Stimulated activated CD4-positive, alpha-beta T cell treated with anti-CD3 and anti-CD28 coated beads, Interleukin-1b, Interleukin-23, amount 100 ng/mL, for 4 hours (primary cell): ENCODE measurements around the gene ATP5PB.

ENCODE experiments used
- DNase-seq, 2 donors: peaks; one replicate each; pipeline ENCODE4 v3.0.0-alpha.2; 2020; ENCODE audit warnings: low read depth in 2 of 2

ATP5PB gene

GRCh38 chr1:111475701-111476100 is 26.4 kb downstream of the ATP5PB start:
- no peak for DNase-seq

- DNase-seq: no peak
These were observed 26.9 kb downstream of the ATP5PB start for GRCh38 chr1:111476214-111476613.

- DNase-seq: no peak
These were observed 27.6 kb downstream of the ATP5PB start for GRCh38 chr1:111476761-111477309.

- no peak for DNase-seq
These were observed 31.4 kb downstream of the ATP5PB start for GRCh38 chr1:111480674-111481073.

- peak; percentile 36 to 40 for DNase-seq
These were observed 32.3 kb downstream of the ATP5PB start for GRCh38 chr1:111481387-111482221.

GRCh38 chr1:111483166-111483565 is 33.9 kb downstream of the ATP5PB start:
- no peak for DNase-seq

GRCh38 chr1:111483876-111484275 is 34.6 kb downstream of the ATP5PB start:
- no peak for DNase-seq

GRCh38 chr1:111484391-111485026 is 35.2 kb downstream of the ATP5PB start:
- no peak for DNase-seq

- no peak for DNase-seq
These were observed 37.2 kb downstream of the ATP5PB start for GRCh38 chr1:111486431-111486830.

- no peak for DNase-seq
These were observed 37.9 kb downstream of the ATP5PB start for GRCh38 chr1:111487133-111487532.

- no peak for DNase-seq
These were observed 39.4 kb downstream of the ATP5PB start for GRCh38 chr1:111488669-111489068.

GRCh38 chr1:111489604-111490003 is 40.3 kb downstream of the ATP5PB start:
- DNase-seq: no peak

GRCh38 chr1:111490220-111490619 is 41.0 kb downstream of the ATP5PB start:
- no peak for DNase-seq

GRCh38 chr1:111491070-111491469 is 41.8 kb downstream of the ATP5PB start:
- DNase-seq: no peak

- no peak for DNase-seq
These were observed 47.1 kb downstream of the ATP5PB start for GRCh38 chr1:111496398-111496797.

- no peak for DNase-seq
These were observed 48.3 kb downstream of the ATP5PB start for GRCh38 chr1:111497592-111497991.

- DNase-seq: no peak
These were observed 49.9 kb downstream of the ATP5PB start for GRCh38 chr1:111499026-111499785.

GRCh38 chr1:111501645-111502044 is 52.4 kb downstream of the ATP5PB start:
- no peak for DNase-seq

GRCh38 chr1:111503585-111504060 is 54.4 kb downstream of the ATP5PB start, which contains the start of the genes ADORA3 and TMIGD3:
Gene ADORA3 (minus strand): TSS chr1:111503633. CDS start chr1:111503354, 279 bp downstream.
Gene TMIGD3 (minus strand): TSS chr1:111503633. CDS start chr1:111503354, 279 bp downstream.
- DNase-seq: no peak

GRCh38 chr1:111504097-111504496 is 54.8 kb downstream of the ATP5PB start:
- no peak for DNase-seq

- DNase-seq: no peak
These were observed 56.4 kb downstream of the ATP5PB start for GRCh38 chr1:111505641-111506119.

GRCh38 chr1:111506561-111506960 is 57.3 kb downstream of the ATP5PB start:
- DNase-seq: no peak
